ENCODE measurements around the gene DHX38. TPM values are rescaled to one million over a fixed set of nuclear protein-coding genes. Genes with fewer than 3 reads are reported as not detected.
A peak's percentile ranks its signal among the peaks of the same experiment; 100 is the strongest.

DHX38 gene
- total and polyA plus RNA-seq, 4 donors: 13.9 to 40.9 (median 22.7) TPM

GRCh38 chr16:72092832-72093447 lies 707 bp upstream of the DHX38 start:
- peak overlapping the region; percentile 65 to 97 (median 93) for H3K4me3 ChIP-seq (ENCODE audit: low read depth in 1 of 3, low read length in 3 of 3)
- H3K27ac ChIP-seq (ENCODE audit: low read depth in 1 of 2, low read length in 2 of 2): peak overlapping the region; percentile 78 to 81
- H3K4me1 ChIP-seq (ENCODE audit: control insufficient read depth in 4 of 4, insufficient read depth in 4 of 4, low read length in 3 of 4): peaks cover 0 to 38% (median 29%) of the 10 kb centered on the region in 4 donors
- no peaks in the 10 kb centered on the region for H3K27me3 ChIP-seq (ENCODE audit: control insufficient read depth in 4 of 4, insufficient read depth in 4 of 4, low read length in 3 of 4)
- H3K9me3 ChIP-seq (ENCODE audit: control insufficient read depth in 4 of 4, low read length in 3 of 4): no peaks in the 10 kb centered on the region
- TF ChIP-seq HNF4A (conservative IDR thresholded peaks at IDR 0.05) (no peak), RXRA (IDR thresholded peaks at IDR 0.05) (peak in 1 of 2 donors; percentile 8)
- no peak for DNase-seq (ENCODE audit: low spot score)
- peak overlapping the region; percentile 29 to 70 for H3K9ac ChIP-seq (ENCODE audit: low read depth in 1 of 2, low read length in 2 of 2)
- under 1% methylated on average over 22 of the region's 22 CpGs for WGBS
- peaks cover 12 to 45% (median 36%) of the 10 kb centered on the region in 4 donors for H3K36me3 ChIP-seq (ENCODE audit: control insufficient read depth in 4 of 4, insufficient read depth in 3 of 4, low read depth in 1 of 4, low read length in 3 of 4)

- Histone ChIP-seq H3K27me3 (ENCODE audit: control insufficient read depth in 4 of 4, insufficient read depth in 4 of 4, low read length in 3 of 4) (no peaks in the 10 kb centered on the region), H3K9ac (ENCODE audit: low read depth in 1 of 2, low read length in 2 of 2) (peak overlapping the region; percentile 94), H3K4me3 (ENCODE audit: low read depth in 1 of 3, low read length in 3 of 3) (peak overlapping the region; percentile 65 to 99 (median 98)), H3K36me3 (ENCODE audit: control insufficient read depth in 4 of 4, insufficient read depth in 3 of 4, low read depth in 1 of 4, low read length in 3 of 4) (peaks cover 12 to 42% (median 30%) of the 10 kb centered on the region in 4 donors), H3K27ac (ENCODE audit: low read depth in 1 of 2, low read length in 2 of 2) (peak overlapping the region; percentile 78 to 88), H3K9me3 (ENCODE audit: control insufficient read depth in 4 of 4, low read length in 3 of 4) (no peaks in the 10 kb centered on the region), H3K4me1 (ENCODE audit: control insufficient read depth in 4 of 4, insufficient read depth in 4 of 4, low read length in 3 of 4) (peaks cover 0 to 38% (median 29%) of the 10 kb centered on the region in 4 donors)
- TF ChIP-seq REST (IDR thresholded peaks at IDR 0.05) (no peak), FOXA1 (IDR thresholded peaks at IDR 0.05) (no peak), HNF4G (IDR thresholded peaks at IDR 0.05) (no peak), MAX (IDR thresholded peaks at IDR 0.05) (no peak), CTCF (IDR thresholded peaks at IDR 0.05; ENCODE audit: low read depth, low read length, missing input control) (no peak), JUND (IDR thresholded peaks at IDR 0.05) (no peak), EGR1 (IDR thresholded peaks at IDR 0.05; ENCODE audit: low read depth in 2 of 2) (no peak), NR2F2 (IDR thresholded peaks at IDR 0.05) (no peak), TAF1 (conservative IDR thresholded peaks at IDR 0.05) (no peak), SP1 (IDR thresholded peaks at IDR 0.05) (no peak), YY1 (IDR thresholded peaks at IDR 0.05) (no peak), ZBTB33 (IDR thresholded peaks at IDR 0.05) (no peak), ATF3 (IDR thresholded peaks at IDR 0.05) (no peak), RAD21 (IDR thresholded peaks at IDR 0.05) (no peak), FOXA2 (IDR thresholded peaks at IDR 0.05) (no peak)
- 2% methylated on average over 11 of the region's 11 CpGs for WGBS
- DNase-seq (ENCODE audit: low spot score): no peak
These were observed 591 bp downstream of the DHX38 start for GRCh38 chr16:72094266-72094610.
